ENCODE data around the gene SPACA1.
A peak's percentile ranks its signal among the peaks of the same experiment; 100 is the strongest.

Gene SPACA1

GRCh38 chr6:88105741-88106340, 58.2 kb downstream of the SPACA1 start:
- DNase-seq, result peak in 1 of 3 experiments; percentile 3

- no peak for DNase-seq
These were observed 59.6 kb downstream of the SPACA1 start for GRCh38 chr6:88107241-88107640.

GRCh38 chr6:88111991-88112390, 64.3 kb downstream of the SPACA1 start:
- DNase-seq, result no peak

GRCh38 chr6:88114838-88115237, 67.2 kb downstream of the SPACA1 start:
- DNase-seq, result no peak

- DNase-seq, result no peak
These were observed 67.7 kb downstream of the SPACA1 start for GRCh38 chr6:88115307-88115706.

GRCh38 chr6:88116276-88116675, 68.6 kb downstream of the SPACA1 start:
- DNase-seq, result no peak
